Mesendoderm (in vitro differentiated cells): ENCODE results near the gene PLD4.

Experiments used
- DNase-seq: peaks from one replicate; pipeline ENCODE4 v3.0.0; 2013
- H2AK5ac ChIP-seq: 2 replicates; pipeline ENCODE4 v1.6.1; 2013; ENCODE audit warnings: low read length, inconsistent platforms
- H2BK120ac ChIP-seq: 2 replicates; pipeline ENCODE4 v1.6.1; 2013; ENCODE audit warnings: low read depth, mild to moderate bottlenecking, low read length, moderate library complexity, mixed read lengths
- H2BK15ac ChIP-seq: replicated peaks from 2 replicates; pipeline ENCODE4 v1.6.1; 2013; ENCODE audit warnings: low read depth, mild to moderate bottlenecking, moderate library complexity
- H2BK5ac ChIP-seq: 2 replicates; pipeline ENCODE4 v1.6.1; 2013; ENCODE audit warnings: low read length, inconsistent platforms
- H3K18ac ChIP-seq: 2 replicates; pipeline ENCODE4 v1.6.1; 2013; ENCODE audit warnings: mild to moderate bottlenecking, low read length, mixed read lengths
- H3K23ac ChIP-seq: one replicate; pipeline ENCODE4 v1.6.1; 2013; ENCODE audit warnings: low read length
- H3K27ac ChIP-seq: 2 replicates; pipeline ENCODE4 v1.5.1; 2013; ENCODE audit warnings: low read depth, mild to moderate bottlenecking, inconsistent platforms, low read length, moderate library complexity
- H3K27me3 ChIP-seq: 2 replicates; pipeline ENCODE4 v1.6.1; 2013; ENCODE audit warnings: low read length, control low read depth, mild to moderate bottlenecking, inconsistent platforms; ENCODE audit not compliant: insufficient read depth, poor library complexity
- H3K36me3 ChIP-seq: 2 replicates; pipeline ENCODE4 v1.6.1; 2013; ENCODE audit warnings: low read length, inconsistent platforms; ENCODE audit not compliant: control insufficient read depth, insufficient read depth
- H3K4ac ChIP-seq: one replicate; pipeline ENCODE4 v1.6.1; 2013; ENCODE audit warnings: low read depth, mild to moderate bottlenecking, low read length, moderate library complexity
- H3K4me1 ChIP-seq: 2 replicates; pipeline ENCODE4 v1.6.1; 2013; ENCODE audit warnings: low read depth, low read length, inconsistent platforms; ENCODE audit not compliant: control insufficient read depth
- H3K4me2 ChIP-seq: 2 replicates; pipeline ENCODE4 v1.6.1; 2013; ENCODE audit warnings: low read length
- H3K4me3 ChIP-seq: 2 replicates; pipeline ENCODE4 v1.5.1; 2013; ENCODE audit warnings: mild to moderate bottlenecking, low read length
- H3K56ac ChIP-seq: one replicate; pipeline ENCODE4 v1.6.1; 2013; ENCODE audit warnings: low read length
- H3K79me1 ChIP-seq: 2 replicates; pipeline ENCODE4 v1.6.1; 2013; ENCODE audit warnings: low read length, inconsistent platforms
- H3K79me2 ChIP-seq: 2 replicates; pipeline ENCODE4 v1.6.1; 2013; ENCODE audit warnings: mild to moderate bottlenecking, low read length; ENCODE audit not compliant: control insufficient read depth, insufficient read depth
- H3K9ac ChIP-seq: 2 replicates; pipeline ENCODE4 v1.6.1; 2013; ENCODE audit warnings: low read length, inconsistent platforms
- H4K5ac ChIP-seq: one replicate; pipeline ENCODE4 v1.6.1; 2013; ENCODE audit warnings: low read length
- H4K8ac ChIP-seq: one replicate; pipeline ENCODE4 v1.6.1; 2013; ENCODE audit warnings: low read depth, mild to moderate bottlenecking, control low read depth, low read length, moderate library complexity
- WGBS: extraction: QIAGEN DNeasy Blood & Tissue Kit; methylation state at CpG from one replicate; pipeline ENCODE4 v1.1.7; 2013; ENCODE audit warnings: low lambda C conversion rate, missing lambda C conversion rate; ENCODE audit not compliant: insufficient coverage; ENCODE audit errors: extremely low coverage; 5-methylcytosine and 5-hydroxymethylcytosine counted together

Gene PLD4

DNA sequence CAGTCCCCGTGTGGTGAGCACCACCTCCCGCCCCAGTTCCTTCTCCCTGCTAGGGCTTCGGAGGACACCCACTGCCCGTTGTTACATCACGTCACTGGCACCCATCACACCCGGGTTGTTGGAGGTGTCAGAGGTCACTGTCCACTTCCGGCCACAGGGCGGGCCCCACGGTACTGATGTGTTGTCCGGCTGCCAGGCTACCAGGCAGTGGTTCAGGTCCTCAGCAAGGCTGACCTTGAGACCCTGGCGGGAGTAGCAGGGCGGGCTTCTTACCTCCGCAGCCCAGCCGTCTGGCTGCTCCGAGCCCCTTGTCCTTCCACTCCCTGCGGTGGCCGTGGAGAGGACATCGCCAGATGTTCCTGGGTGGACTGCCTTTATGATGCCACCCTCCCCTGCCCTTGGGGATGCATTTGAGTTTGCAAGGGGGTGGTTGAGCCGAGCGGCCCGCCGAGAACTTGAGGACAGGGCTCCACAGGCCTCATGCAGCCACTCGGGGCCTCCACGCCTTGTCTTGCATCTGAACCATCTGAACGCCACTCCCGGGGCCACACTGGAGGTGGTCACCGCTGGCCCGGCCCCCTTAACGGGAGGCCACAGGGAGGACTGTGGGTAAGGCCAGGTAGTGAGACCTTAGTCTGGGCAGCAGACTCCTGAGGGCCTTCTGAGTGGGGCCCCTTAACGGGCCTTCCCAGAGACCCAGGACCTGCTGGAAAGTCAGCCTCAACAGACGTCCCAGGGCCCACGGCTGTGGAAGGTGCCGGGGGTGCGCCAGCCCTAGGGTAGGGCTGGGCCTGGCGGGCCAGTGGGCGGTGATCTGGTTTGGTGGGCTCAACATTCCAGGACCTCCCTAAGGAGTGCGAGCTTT, 27.1 kb upstream of the PLD4 start:
- DNase-seq: no peak
- no peaks in the 10 kb centered on the region for H3K79me1 ChIP-seq

GRCh38 chr14:104898195-104898558, 26.5 kb upstream of the PLD4 start:
- no peak overlapping the region for H2BK15ac ChIP-seq
- no peaks in the 10 kb centered on the region for H3K4me1 ChIP-seq
- H3K27ac ChIP-seq: no peak overlapping the region
- no peak overlapping the region for H4K8ac ChIP-seq
- no peaks in the 10 kb centered on the region for H3K79me2 ChIP-seq
- no peak overlapping the region for H3K18ac ChIP-seq
- H3K23ac ChIP-seq: no peak overlapping the region
- H3K56ac ChIP-seq: no peak overlapping the region
- WGBS: no CpG with 5 or more reads among the region's 7 CpGs
- no peak overlapping the region for H2BK120ac ChIP-seq
- H3K27me3 ChIP-seq: no peaks in the 10 kb centered on the region
- no peak overlapping the region for H4K5ac ChIP-seq
- H3K4me3 ChIP-seq: no peak overlapping the region
- no peak overlapping the region for H2AK5ac ChIP-seq
- no peak overlapping the region for H3K4me2 ChIP-seq
- no peak for DNase-seq
- H3K4ac ChIP-seq: no peak overlapping the region
- no peak overlapping the region for H2BK5ac ChIP-seq
- no peaks in the 10 kb centered on the region for H3K79me1 ChIP-seq
- H3K9ac ChIP-seq: no peak overlapping the region
- H3K36me3 ChIP-seq: no peaks in the 10 kb centered on the region

More for the DNA sequence above, 27.1 kb upstream of the PLD4 start:
- Histone ChIP-seq H3K4ac (no peak overlapping the region), H3K4me2 (no peak overlapping the region), H3K27ac (no peak overlapping the region), H3K9ac (no peak overlapping the region), H2BK15ac (no peak overlapping the region), H4K8ac (no peak overlapping the region), H3K36me3 (no peaks in the 10 kb centered on the region), H2BK120ac (no peak overlapping the region), H2BK5ac (no peak overlapping the region), H3K79me2 (no peaks in the 10 kb centered on the region), H2AK5ac (no peak overlapping the region), H3K56ac (no peak overlapping the region), H4K5ac (no peak overlapping the region), H3K23ac (no peak overlapping the region), H3K27me3 (no peaks in the 10 kb centered on the region), H3K4me3 (no peak overlapping the region), H3K4me1 (no peaks in the 10 kb centered on the region), H3K18ac (no peak overlapping the region)
- WGBS: no CpG with 5 or more reads among the region's 37 CpGs

GRCh38 chr14:104898870-104899510, 25.7 kb upstream of the PLD4 start:
- H3K36me3 ChIP-seq: no peaks in the 10 kb centered on the region
- no peak overlapping the region for H4K5ac ChIP-seq
- no peak overlapping the region for H3K4me2 ChIP-seq
- no peaks in the 10 kb centered on the region for H3K79me1 ChIP-seq
- no peak overlapping the region for H3K18ac ChIP-seq
- DNase-seq: no peak
- H2BK120ac ChIP-seq: no peak overlapping the region
- H3K27ac ChIP-seq: no peak overlapping the region
- H3K4ac ChIP-seq: no peak overlapping the region
- no peaks in the 10 kb centered on the region for H3K4me1 ChIP-seq
- no peak overlapping the region for H4K8ac ChIP-seq
- H2AK5ac ChIP-seq: no peak overlapping the region
- no peaks in the 10 kb centered on the region for H3K79me2 ChIP-seq
- no peak overlapping the region for H3K4me3 ChIP-seq
- no peak overlapping the region for H2BK15ac ChIP-seq
- no peak overlapping the region for H2BK5ac ChIP-seq
- no CpG with 5 or more reads among the region's 24 CpGs for WGBS
- H3K27me3 ChIP-seq: no peaks in the 10 kb centered on the region
- H3K23ac ChIP-seq: no peak overlapping the region
- no peak overlapping the region for H3K56ac ChIP-seq
- no peak overlapping the region for H3K9ac ChIP-seq

DNA sequence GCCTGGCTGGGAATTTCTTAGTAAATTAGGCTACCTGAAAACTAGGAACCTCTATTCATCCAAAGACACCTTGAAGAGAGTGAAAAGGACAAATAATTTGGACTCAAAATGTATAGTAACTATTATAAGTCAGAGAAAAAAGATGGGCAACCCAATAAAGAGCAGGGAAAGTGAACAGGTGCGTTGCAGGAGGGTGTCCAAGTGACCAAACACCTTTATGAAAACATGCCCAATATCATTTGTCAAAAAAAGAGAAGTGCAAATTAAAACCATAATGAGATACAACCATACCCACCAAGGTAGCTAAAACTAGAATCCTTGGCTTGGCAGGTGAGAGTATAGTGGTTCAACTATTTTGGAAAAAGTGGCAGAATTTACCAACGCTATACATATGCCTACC, 24.9 kb upstream of the PLD4 start:
- WGBS: no CpG with 5 or more reads among the region's 2 CpGs
- H3K79me1 ChIP-seq: no peaks in the 10 kb centered on the region
- no peak overlapping the region for H3K27ac ChIP-seq
- no peak for DNase-seq
- H3K4me2 ChIP-seq: no peak overlapping the region
- no peaks in the 10 kb centered on the region for H3K79me2 ChIP-seq
- no peak overlapping the region for H4K5ac ChIP-seq
- no peak overlapping the region for H3K9ac ChIP-seq
- no peak overlapping the region for H3K23ac ChIP-seq
- no peak overlapping the region for H2BK120ac ChIP-seq
- H2BK15ac ChIP-seq: no peak overlapping the region
- H3K36me3 ChIP-seq: no peaks in the 10 kb centered on the region
- H2AK5ac ChIP-seq: no peak overlapping the region
- no peak overlapping the region for H3K4ac ChIP-seq
- H3K27me3 ChIP-seq: no peaks in the 10 kb centered on the region
- H3K4me3 ChIP-seq: no peak overlapping the region
- H3K4me1 ChIP-seq: no peaks in the 10 kb centered on the region
- no peak overlapping the region for H2BK5ac ChIP-seq
- H3K18ac ChIP-seq: no peak overlapping the region
- no peak overlapping the region for H4K8ac ChIP-seq
- H3K56ac ChIP-seq: no peak overlapping the region

- H3K56ac ChIP-seq: no peak overlapping the region
- H3K27ac ChIP-seq: no peak overlapping the region
- no peak overlapping the region for H2BK120ac ChIP-seq
- no peak overlapping the region for H3K4me3 ChIP-seq
- H2BK5ac ChIP-seq: no peak overlapping the region
- H4K8ac ChIP-seq: no peak overlapping the region
- H3K4me1 ChIP-seq: no peaks in the 10 kb centered on the region
- no peaks in the 10 kb centered on the region for H3K79me1 ChIP-seq
- no peak overlapping the region for H3K23ac ChIP-seq
- no CpG with 5 or more reads among the region's 12 CpGs for WGBS
- H3K27me3 ChIP-seq: no peaks in the 10 kb centered on the region
- H2AK5ac ChIP-seq: no peak overlapping the region
- no peaks in the 10 kb centered on the region for H3K36me3 ChIP-seq
- H3K4ac ChIP-seq: no peak overlapping the region
- no peak overlapping the region for H2BK15ac ChIP-seq
- H3K79me2 ChIP-seq: no peaks in the 10 kb centered on the region
- H4K5ac ChIP-seq: no peak overlapping the region
- DNase-seq: no peak
- no peak overlapping the region for H3K9ac ChIP-seq
- no peak overlapping the region for H3K4me2 ChIP-seq
- H3K18ac ChIP-seq: no peak overlapping the region
Measured at GRCh38 chr14:104900639-104901512, 23.8 kb upstream of the PLD4 start.
